Measurements from ENCODE around the gene TMEM129. TPM values are rescaled to one million over a fixed set of nuclear protein-coding genes. Genes with fewer than 3 reads are reported as not detected.

Gene TMEM129
- total and polyA plus RNA-seq, 9 donors = 5.6 to 43.2 (median 40.3) TPM

- TF ChIP-seq EP300 (IDR thresholded peaks at IDR 0.05) (no peak), CTCF (IDR thresholded peaks at IDR 0.05) (no peak), POLR2A (IDR thresholded peaks at IDR 0.05) (no peak)
These were observed 38.2 kb upstream of the TMEM129 start for GRCh38 chr4:1759170-1759817.

DNA sequence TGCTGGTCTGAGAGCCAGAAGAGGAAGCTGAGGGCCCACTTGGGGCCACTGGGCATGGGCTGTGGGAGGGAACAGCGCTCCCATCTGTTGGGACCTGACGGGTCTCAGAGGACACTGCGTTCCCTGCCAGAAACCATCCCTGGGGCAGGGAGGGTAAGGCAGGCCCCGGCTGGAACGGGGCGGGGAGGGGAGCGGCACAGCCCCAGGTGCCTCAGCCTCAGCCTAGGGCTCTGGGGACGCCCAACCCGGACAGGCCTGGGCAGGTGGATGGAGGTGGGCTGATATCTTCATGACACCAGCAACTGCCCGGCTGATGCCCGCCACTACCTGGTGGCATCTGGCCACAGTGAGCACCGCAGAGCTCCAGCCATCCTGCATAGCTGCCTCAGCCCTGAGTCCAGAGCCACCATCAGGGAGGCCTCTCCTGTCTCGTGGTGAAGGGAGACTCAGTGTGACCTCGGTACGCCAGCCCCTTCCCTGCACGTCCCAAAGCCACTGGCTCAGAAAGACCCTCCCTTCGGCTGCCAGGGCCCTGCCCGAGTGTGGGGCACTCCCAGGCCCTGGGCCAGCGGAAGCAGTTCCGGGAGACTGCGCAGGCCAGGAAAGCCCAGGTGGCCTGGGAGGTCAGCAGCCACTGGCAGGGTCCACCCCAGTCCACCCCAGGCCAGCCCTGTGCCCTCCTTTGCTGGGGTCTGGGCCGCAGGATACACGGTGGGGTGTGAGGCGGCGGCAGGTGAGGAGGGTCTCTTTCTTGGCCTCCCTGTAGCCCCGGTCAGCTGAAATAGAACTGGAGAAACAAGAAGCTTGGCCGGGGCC is 37.4 kb upstream of the TMEM129 start:
- no peaks in the 10 kb centered on the region for H3K9me3 ChIP-seq
- no peak for DNase-seq
- no peaks in the 10 kb centered on the region for H3K36me3 ChIP-seq
- H3K4me3 ChIP-seq = no peak overlapping the region
- H3K27me3 ChIP-seq = no peaks in the 10 kb centered on the region
- H3K4me1 ChIP-seq (ENCODE audit: insufficient read depth) = no peaks in the 10 kb centered on the region
- 87 to 90% (median 89%) methylated on average over 20 to 27 of the region's 27 CpGs for WGBS, 3 donors
- no peak for TF ChIP-seq EP300 (IDR thresholded peaks at IDR 0.05)
- no peak for TF ChIP-seq CTCF (IDR thresholded peaks at IDR 0.05)
- no peak for TF ChIP-seq POLR2A (IDR thresholded peaks at IDR 0.05)
- intact Hi-C loops (cut with DNase I) = no loop called here
- H3K27ac ChIP-seq = no peak overlapping the region

More at GRCh38 chr4:1759170-1759817, 38.2 kb upstream of the TMEM129 start:
- no peak for DNase-seq
- Histone ChIP-seq H3K9me3 (no peaks in the 10 kb centered on the region), H3K4me3 (no peak overlapping the region), H3K4me1 (ENCODE audit: insufficient read depth) (peaks cover 2% of the 10 kb centered on the region), H3K27ac (no peak overlapping the region), H3K36me3 (no peaks in the 10 kb centered on the region), H3K27me3 (no peaks in the 10 kb centered on the region)
- intact Hi-C loops (cut with DNase I) = no loop called here
- WGBS, 3 donors = 83% methylated on average over 19 of the region's 19 CpGs

GRCh38 chr4:1757836-1758235 is 36.7 kb upstream of the TMEM129 start:
- TF ChIP-seq POLR2A (IDR thresholded peaks at IDR 0.05) = no peak
- TF ChIP-seq CTCF (IDR thresholded peaks at IDR 0.05) = no peak
- no peak for TF ChIP-seq EP300 (IDR thresholded peaks at IDR 0.05)
- DNase-seq = no peak
- intact Hi-C loops (cut with DNase I) = no loop called here
- Histone ChIP-seq H3K4me3 (no peak overlapping the region), H3K4me1 (ENCODE audit: insufficient read depth) (no peaks in the 10 kb centered on the region), H3K36me3 (no peaks in the 10 kb centered on the region), H3K27me3 (no peaks in the 10 kb centered on the region), H3K27ac (no peak overlapping the region), H3K9me3 (no peaks in the 10 kb centered on the region)
- WGBS, 3 donors = 70 to 74% (median 73%) methylated on average over 15 to 17 of the region's 17 CpGs

GRCh38 chr4:1756893-1757779 is 36.0 kb upstream of the TMEM129 start:
- TF ChIP-seq CTCF (IDR thresholded peaks at IDR 0.05) (no peak), POLR2A (IDR thresholded peaks at IDR 0.05) (no peak), EP300 (IDR thresholded peaks at IDR 0.05) (no peak)

More at GRCh38 chr4:1756893-1757779, 36.0 kb upstream of the TMEM129 start:
- no peaks in the 10 kb centered on the region for H3K27me3 ChIP-seq
- intact Hi-C loops (cut with DNase I) = no loop called here
- DNase-seq = no peak
- H3K9me3 ChIP-seq = no peaks in the 10 kb centered on the region
- no peak overlapping the region for H3K27ac ChIP-seq
- no peaks in the 10 kb centered on the region for H3K4me1 ChIP-seq (ENCODE audit: insufficient read depth)
- H3K36me3 ChIP-seq = no peaks in the 10 kb centered on the region
- H3K4me3 ChIP-seq = no peak overlapping the region
- 74 to 82% (median 80%) methylated on average over 15 to 20 of the region's 20 CpGs for WGBS, 3 donors

Data from ovary (tissue), 9 donors.